ENCODE measurements around the gene DSCAM. TPM values are rescaled to one million over a fixed set of nuclear protein-coding genes. Genes with fewer than 3 reads are reported as not detected.
"Not testable (repeated sequence)": the region's sequence is repeated elsewhere in the genome, so short reads cannot be mapped to it uniquely, and the experiment has no call there.

DSCAM gene
- total and polyA plus RNA-seq, 8 donors: 0.37 TPM; not detected in 7

DNA sequence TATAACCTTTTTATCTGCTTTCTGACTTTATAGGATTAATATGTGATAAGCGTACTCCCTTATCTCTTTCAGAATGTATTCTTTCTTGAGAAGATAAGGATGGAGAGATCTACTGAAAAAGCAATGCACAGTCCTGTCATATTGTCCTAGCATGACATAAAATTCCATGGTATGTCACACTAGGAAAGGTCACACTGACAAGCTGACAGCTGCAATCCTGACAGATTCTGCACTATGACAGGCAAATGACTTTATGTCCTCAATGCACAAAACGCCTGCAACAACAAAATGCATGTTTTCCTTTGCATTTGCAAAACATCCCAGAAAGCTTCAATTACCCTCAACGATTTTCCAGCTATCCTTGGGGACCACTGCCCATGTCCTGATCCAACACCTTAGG, 393.8 kb downstream of the DSCAM start:
- DNase-seq: no peak
- H3K27ac ChIP-seq: no peak overlapping the region
- 46 to 60% (median 52%) methylated on average over 3 of the region's 3 CpGs for WGBS, 5 donors
- H3K4me3 ChIP-seq: no peak overlapping the region
- TF ChIP-seq POLR2AphosphoS5 (IDR thresholded peaks at IDR 0.05): no peak
- TF ChIP-seq POLR2A (IDR thresholded peaks at IDR 0.05): no peak
- TF ChIP-seq EP300 (IDR thresholded peaks at IDR 0.05): no peak
- TF ChIP-seq, protein P1, sequence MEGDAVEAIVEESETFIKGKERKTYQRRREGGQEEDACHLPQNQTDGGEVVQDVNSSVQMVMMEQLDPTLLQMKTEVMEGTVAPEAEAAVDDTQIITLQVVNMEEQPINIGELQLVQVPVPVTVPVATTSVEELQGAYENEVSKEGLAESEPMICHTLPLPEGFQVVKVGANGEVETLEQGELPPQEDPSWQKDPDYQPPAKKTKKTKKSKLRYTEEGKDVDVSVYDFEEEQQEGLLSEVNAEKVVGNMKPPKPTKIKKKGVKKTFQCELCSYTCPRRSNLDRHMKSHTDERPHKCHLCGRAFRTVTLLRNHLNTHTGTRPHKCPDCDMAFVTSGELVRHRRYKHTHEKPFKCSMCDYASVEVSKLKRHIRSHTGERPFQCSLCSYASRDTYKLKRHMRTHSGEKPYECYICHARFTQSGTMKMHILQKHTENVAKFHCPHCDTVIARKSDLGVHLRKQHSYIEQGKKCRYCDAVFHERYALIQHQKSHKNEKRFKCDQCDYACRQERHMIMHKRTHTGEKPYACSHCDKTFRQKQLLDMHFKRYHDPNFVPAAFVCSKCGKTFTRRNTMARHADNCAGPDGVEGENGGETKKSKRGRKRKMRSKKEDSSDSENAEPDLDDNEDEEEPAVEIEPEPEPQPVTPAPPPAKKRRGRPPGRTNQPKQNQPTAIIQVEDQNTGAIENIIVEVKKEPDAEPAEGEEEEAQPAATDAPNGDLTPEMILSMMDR (IDR thresholded peaks at IDR 0.05): no peak
- H3K27me3 ChIP-seq: peaks cover 0 to 4% (median 0%) of the 10 kb centered on the region in 3 donors
- H3K36me3 ChIP-seq: no peaks in the 10 kb centered on the region
- intact Hi-C loops (cut with DNase I; ENCODE audit: low total_unique reads): no loop called here
- no peaks in the 10 kb centered on the region for H3K9me3 ChIP-seq
- H3K4me1 ChIP-seq: no peaks in the 10 kb centered on the region

DNA sequence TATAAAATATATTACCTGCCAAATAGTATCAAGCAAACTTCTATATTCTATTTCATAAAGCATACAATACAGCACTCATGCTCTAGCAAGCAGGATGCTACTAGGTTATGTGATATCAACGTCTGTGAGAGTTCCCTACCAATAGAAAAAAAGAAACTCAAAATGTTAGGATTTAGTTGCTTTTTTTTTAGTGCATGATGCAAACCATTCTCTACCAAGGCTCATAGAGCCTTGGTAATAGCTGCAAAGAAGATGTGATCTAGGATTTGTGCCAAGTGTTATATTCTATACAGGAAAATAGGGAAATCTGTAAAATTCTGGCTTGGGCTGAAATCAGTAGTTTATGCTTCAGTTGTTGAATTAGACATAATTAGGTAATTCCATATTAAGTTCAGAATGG, 394.4 kb downstream of the DSCAM start:
- no peaks in the 10 kb centered on the region for H3K36me3 ChIP-seq
- no peak overlapping the region for H3K27ac ChIP-seq
- no peak for DNase-seq
- peaks cover 0 to 4% (median 0%) of the 10 kb centered on the region in 3 donors for H3K27me3 ChIP-seq
- TF ChIP-seq, protein P1 (IDR thresholded peaks at IDR 0.05): no peak
- TF ChIP-seq EP300 (IDR thresholded peaks at IDR 0.05): no peak
- no peak for TF ChIP-seq POLR2AphosphoS5 (IDR thresholded peaks at IDR 0.05)
- no peak for TF ChIP-seq POLR2A (IDR thresholded peaks at IDR 0.05)
- no peaks in the 10 kb centered on the region for H3K9me3 ChIP-seq
- WGBS, 5 donors: 39 to 66% (median 55%) methylated on average over 1 of the region's 1 CpG
- intact Hi-C loops (cut with DNase I; ENCODE audit: low total_unique reads): no loop called here
- no peaks in the 10 kb centered on the region for H3K4me1 ChIP-seq
- H3K4me3 ChIP-seq: no peak overlapping the region

DNA sequence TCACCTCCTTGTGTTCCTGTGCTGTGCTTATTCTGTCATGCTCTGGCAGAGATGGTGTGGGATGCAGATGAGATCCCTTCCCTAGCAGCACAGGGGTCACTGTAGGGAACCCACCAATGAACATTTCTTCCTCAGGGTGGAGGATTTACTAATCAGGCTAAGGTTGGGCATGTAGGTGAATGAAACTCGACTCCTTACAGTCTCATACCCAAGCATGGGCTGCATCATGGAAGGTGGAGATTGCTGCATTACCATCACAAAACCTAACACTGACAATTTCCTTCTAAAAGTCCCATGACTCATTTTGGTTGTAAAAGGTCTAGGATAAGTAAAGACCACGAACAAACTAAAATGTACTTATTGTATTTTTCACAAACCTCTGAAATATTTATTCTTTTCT, 399.9 kb downstream of the DSCAM start:
- Histone ChIP-seq H3K4me1 (no peaks in the 10 kb centered on the region), H3K9me3 (peaks cover 0 to 13% (median 8%) of the 10 kb centered on the region in 4 donors), H3K27me3 (no peaks in the 10 kb centered on the region), H3K4me3 (no peak overlapping the region), H3K27ac (no peak overlapping the region), H3K36me3 (no peaks in the 10 kb centered on the region)
- TF ChIP-seq POLR2AphosphoS5 (IDR thresholded peaks at IDR 0.05) (no peak), POLR2A (IDR thresholded peaks at IDR 0.05) (no peak), EP300 (IDR thresholded peaks at IDR 0.05) (no peak)
- TF ChIP-seq, protein P1 (IDR thresholded peaks at IDR 0.05): no peak
- no peak for DNase-seq
- intact Hi-C loops (cut with DNase I; ENCODE audit: low total_unique reads): no loop called here
- 42 to 59% (median 54%) methylated on average over 2 of the region's 2 CpGs for WGBS, 5 donors

DNA sequence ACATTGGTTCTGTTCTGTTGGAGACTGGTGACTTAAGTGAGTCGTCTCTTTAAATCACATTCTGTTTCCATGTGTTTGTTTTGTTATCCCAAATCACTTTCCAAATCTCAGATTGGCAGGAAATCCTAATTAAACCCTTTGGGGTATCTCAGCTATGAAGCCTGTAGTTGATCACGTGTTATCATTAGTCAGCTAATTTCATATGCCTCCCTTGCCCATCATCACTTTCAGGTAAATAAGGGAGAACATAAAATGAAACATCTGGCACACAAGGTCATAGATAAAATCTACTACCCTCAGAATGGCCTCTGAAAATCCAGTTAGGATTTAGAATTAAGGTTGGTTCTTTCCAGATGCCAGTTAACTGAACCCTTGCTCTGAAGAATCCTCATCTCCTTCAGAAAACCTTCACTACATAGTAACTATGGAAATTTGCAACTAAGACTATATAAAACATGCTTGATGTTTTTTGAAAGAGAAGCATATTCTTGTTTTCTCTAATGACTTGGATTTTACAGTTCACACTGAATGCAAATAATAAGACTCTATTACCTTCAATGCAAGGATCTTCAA, 401.5 kb downstream of the DSCAM start:
- TF ChIP-seq EP300 (IDR thresholded peaks at IDR 0.05): no peak
- Histone ChIP-seq H3K27ac (no peak overlapping the region), H3K4me1 (no peaks in the 10 kb centered on the region), H3K9me3 (peaks cover 0 to 16% (median 8%) of the 10 kb centered on the region in 4 donors), H3K4me3 (no peak overlapping the region), H3K27me3 (no peaks in the 10 kb centered on the region), H3K36me3 (no peaks in the 10 kb centered on the region)
- WGBS, 5 donors: 43 to 64% (median 61%) methylated on average over 2 of the region's 2 CpGs
- no peak for DNase-seq
- intact Hi-C loops (cut with DNase I; ENCODE audit: low total_unique reads): no loop called here

DNA sequence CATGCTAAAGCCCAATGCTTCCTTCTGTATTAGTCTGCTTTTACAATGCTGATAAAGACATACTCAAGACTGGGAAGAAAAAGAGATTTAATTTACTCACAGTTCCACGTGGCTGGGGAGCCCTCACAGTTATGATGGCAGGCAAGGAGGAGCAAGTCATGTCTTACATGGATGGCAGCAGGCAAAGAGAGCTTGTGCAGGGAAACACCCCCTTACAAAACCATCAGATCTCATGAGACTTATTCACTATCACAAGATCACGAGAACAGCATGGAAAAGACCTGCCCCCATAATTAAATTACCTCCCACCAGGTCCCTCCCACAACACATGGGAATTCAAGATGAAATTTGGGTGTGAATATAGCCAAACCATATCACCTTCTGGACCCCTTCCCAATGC, 407.4 kb downstream of the DSCAM start:
- H3K27ac ChIP-seq; H3K36me3 ChIP-seq; H3K27me3 ChIP-seq; H3K4me1 ChIP-seq; intact Hi-C loops (cut with DNase I; ENCODE audit: low total_unique reads); H3K4me3 ChIP-seq; DNase-seq: not testable (repeated sequence)
- WGBS, 5 donors: 35 to 58% (median 40%) methylated on average over 2 of the region's 2 CpGs
- peaks cover 0 to 18% (median 10%) of the 10 kb centered on the region in 4 donors for H3K9me3 ChIP-seq
